ENCODE results near the gene UBR2. TPM values are rescaled to one million over a fixed set of nuclear protein-coding genes. Genes with fewer than 3 reads are reported as not detected.

The UBR2 gene
- total RNA-seq, 1 experiment from 2014 or later, result 21.7 TPM

DNA sequence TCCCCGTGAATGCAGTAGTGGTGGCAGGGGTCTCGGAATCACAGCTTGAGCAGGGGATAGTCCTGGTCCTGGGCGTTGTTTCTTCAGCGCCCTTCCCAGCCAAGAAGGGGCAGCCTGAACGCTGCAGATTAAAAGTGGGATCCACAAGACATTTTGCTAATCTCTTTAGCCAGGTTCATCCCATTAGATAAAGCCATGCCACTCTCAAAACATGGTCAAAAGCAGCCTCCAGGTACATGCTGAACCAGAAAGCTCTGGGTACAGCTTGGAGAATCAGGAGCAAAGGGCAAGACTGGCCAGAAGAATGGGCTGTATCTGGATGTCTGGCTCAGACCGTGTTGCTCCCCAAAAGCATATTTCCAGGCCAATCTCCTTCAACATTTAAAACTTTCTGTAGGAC, 158.7 kb downstream of the UBR2 start, which contains the start of gene PRPH2:
Gene PRPH2 (minus strand): TSS at position 101 of the 400 bp plus-strand sequence. CDS start 263 bp downstream, outside the sequence.
- no TSS peak for BruUV-seq (replicated peaks)
- TF ChIP-seq, protein P1, sequence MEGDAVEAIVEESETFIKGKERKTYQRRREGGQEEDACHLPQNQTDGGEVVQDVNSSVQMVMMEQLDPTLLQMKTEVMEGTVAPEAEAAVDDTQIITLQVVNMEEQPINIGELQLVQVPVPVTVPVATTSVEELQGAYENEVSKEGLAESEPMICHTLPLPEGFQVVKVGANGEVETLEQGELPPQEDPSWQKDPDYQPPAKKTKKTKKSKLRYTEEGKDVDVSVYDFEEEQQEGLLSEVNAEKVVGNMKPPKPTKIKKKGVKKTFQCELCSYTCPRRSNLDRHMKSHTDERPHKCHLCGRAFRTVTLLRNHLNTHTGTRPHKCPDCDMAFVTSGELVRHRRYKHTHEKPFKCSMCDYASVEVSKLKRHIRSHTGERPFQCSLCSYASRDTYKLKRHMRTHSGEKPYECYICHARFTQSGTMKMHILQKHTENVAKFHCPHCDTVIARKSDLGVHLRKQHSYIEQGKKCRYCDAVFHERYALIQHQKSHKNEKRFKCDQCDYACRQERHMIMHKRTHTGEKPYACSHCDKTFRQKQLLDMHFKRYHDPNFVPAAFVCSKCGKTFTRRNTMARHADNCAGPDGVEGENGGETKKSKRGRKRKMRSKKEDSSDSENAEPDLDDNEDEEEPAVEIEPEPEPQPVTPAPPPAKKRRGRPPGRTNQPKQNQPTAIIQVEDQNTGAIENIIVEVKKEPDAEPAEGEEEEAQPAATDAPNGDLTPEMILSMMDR (IDR thresholded peaks at IDR 0.05; ENCODE audit: insufficient read depth in 1 of 2, low read depth in 1 of 2, low read length in 1 of 2, severe bottlenecking in 1 of 2, unreplicated experiment in 1 of 2), result no peak
- H3K4me3 ChIP-seq (ENCODE audit: low read depth, low read length), result no peak within 1 kb of the TSS
- no peaks in the 10 kb centered on the region for H3K27me3 Mint-ChIP-seq (ENCODE audit: insufficient read depth, unreplicated experiment)
- peaks cover 4% of the 10 kb centered on the region; the same call in 1 of the 2 replicates for H3K4me1 ChIP-seq
- CTCF ChIA-PET, result no interaction called here
- no peak within 1 kb of the TSS for H3K4me3 Mint-ChIP-seq (ENCODE audit: unreplicated experiment)
- H3K9me3 Mint-ChIP-seq (ENCODE audit: unreplicated experiment), result no peaks in the 10 kb centered on the region
- intact Hi-C loops (cut with micrococcal nuclease; ENCODE audit: unreplicated experiment), result no loop called here
- no peaks in the 10 kb centered on the region for H3K9me3 ChIP-seq
- no peak for DNase-seq
- no peak within 1 kb of the TSS for H3K27ac Mint-ChIP-seq (ENCODE audit: unreplicated experiment)
- POLR2A ChIA-PET, result no interaction called here
- no peaks in the 10 kb centered on the region for H3K36me3 ChIP-seq (ENCODE audit: control insufficient read depth, insufficient read depth, low read length)
- no peaks in the 10 kb centered on the region for H3K36me3 Mint-ChIP-seq (ENCODE audit: insufficient read depth, unreplicated experiment)
- peaks cover 6% of the 10 kb centered on the region for H3K4me1 Mint-ChIP-seq (ENCODE audit: low read depth, unreplicated experiment)
- H3K27me3 ChIP-seq (replicated peaks; ENCODE audit: control insufficient read depth, insufficient read depth, low read length), result no peaks in the 10 kb centered on the region

DNA sequence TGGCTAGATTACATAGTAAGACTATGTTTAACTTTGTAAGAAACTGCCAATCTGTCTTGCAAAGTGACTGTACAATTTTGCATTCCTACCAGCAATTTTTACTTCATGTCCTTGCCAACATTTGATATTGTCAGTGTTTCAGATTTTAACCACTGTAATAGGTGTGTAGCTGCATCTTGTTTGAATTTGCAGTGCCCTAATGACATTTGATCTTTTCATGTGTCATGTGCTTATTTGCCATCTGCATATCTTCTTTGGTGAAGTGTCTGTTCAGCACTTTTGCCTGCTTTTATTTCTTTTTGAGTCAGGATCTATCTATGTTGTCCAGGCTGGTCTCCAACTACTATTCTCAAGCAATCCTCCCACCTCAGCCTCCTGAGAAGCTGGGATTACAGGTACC, 161.0 kb downstream of the UBR2 start:
- intact Hi-C loops (cut with micrococcal nuclease; ENCODE audit: unreplicated experiment), result no loop called here
- DNase-seq, result no peak
- Mint-ChIP-seq H3K27me3 (ENCODE audit: insufficient read depth, unreplicated experiment) (no peaks in the 10 kb centered on the region), H3K27ac (ENCODE audit: unreplicated experiment) (no peak overlapping the region), H3K9me3 (ENCODE audit: unreplicated experiment) (no peaks in the 10 kb centered on the region), H3K4me3 (ENCODE audit: unreplicated experiment) (no peak overlapping the region), H3K4me1 (ENCODE audit: low read depth, unreplicated experiment) (peaks cover 12% of the 10 kb centered on the region), H3K36me3 (ENCODE audit: insufficient read depth, unreplicated experiment) (no peaks in the 10 kb centered on the region)
- CTCF ChIA-PET, result no interaction called here
- Histone ChIP-seq H3K4me1 (peaks cover 4% of the 10 kb centered on the region; the same call in 1 of the 2 replicates), H3K27me3 (replicated peaks; ENCODE audit: control insufficient read depth, insufficient read depth, low read length) (no peaks in the 10 kb centered on the region), H3K36me3 (ENCODE audit: control insufficient read depth, insufficient read depth, low read length) (no peaks in the 10 kb centered on the region), H3K4me3 (ENCODE audit: low read depth, low read length) (no peak overlapping the region), H3K9me3 (no peaks in the 10 kb centered on the region)
- TF ChIP-seq, protein P1 (IDR thresholded peaks at IDR 0.05; ENCODE audit: insufficient read depth in 1 of 2, low read depth in 1 of 2, low read length in 1 of 2, severe bottlenecking in 1 of 2, unreplicated experiment in 1 of 2), result no peak
- BruUV-seq (replicated peaks), result no TSS peak
- POLR2A ChIA-PET, result no interaction called here

DNA sequence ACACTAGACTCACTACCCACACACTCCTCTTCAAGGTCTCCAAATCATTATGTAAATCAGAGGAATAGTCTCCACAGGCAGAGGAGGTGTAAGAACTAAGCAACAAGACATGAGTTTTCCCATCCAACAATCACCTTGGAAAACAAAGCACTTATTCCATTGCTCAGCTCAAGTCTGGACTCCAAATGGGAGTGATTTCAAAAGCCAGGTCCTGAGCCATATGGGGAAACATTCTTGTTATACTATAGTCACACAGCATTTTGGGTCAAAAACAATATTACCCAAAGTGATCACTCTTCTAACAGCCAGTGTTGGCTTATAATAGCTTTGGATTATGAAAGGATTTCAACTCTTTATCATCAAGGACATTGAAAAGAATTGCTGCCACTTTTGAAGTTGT, 162.2 kb downstream of the UBR2 start:
- H3K9me3 Mint-ChIP-seq (ENCODE audit: unreplicated experiment), result no peaks in the 10 kb centered on the region
- Histone ChIP-seq H3K27me3 (replicated peaks; ENCODE audit: control insufficient read depth, insufficient read depth, low read length) (no peaks in the 10 kb centered on the region), H3K4me3 (ENCODE audit: low read depth, low read length) (no peak overlapping the region), H3K9me3 (no peaks in the 10 kb centered on the region), H3K4me1 (peaks cover 4% of the 10 kb centered on the region; the same call in 1 of the 2 replicates), H3K36me3 (ENCODE audit: control insufficient read depth, insufficient read depth, low read length) (no peaks in the 10 kb centered on the region)
- H3K36me3 Mint-ChIP-seq (ENCODE audit: insufficient read depth, unreplicated experiment), result no peaks in the 10 kb centered on the region
- BruUV-seq (replicated peaks), result no TSS peak
- peak overlapping the region; percentile 69 for H3K4me3 Mint-ChIP-seq (ENCODE audit: unreplicated experiment)
- POLR2A ChIA-PET, result no interaction called here
- H3K27me3 Mint-ChIP-seq (ENCODE audit: insufficient read depth, unreplicated experiment), result no peaks in the 10 kb centered on the region
- TF ChIP-seq, protein P1 (IDR thresholded peaks at IDR 0.05; ENCODE audit: insufficient read depth in 1 of 2, low read depth in 1 of 2, low read length in 1 of 2, severe bottlenecking in 1 of 2, unreplicated experiment in 1 of 2), result no peak
- peaks cover 12% of the 10 kb centered on the region for H3K4me1 Mint-ChIP-seq (ENCODE audit: low read depth, unreplicated experiment)
- no peak for DNase-seq
- intact Hi-C loops (cut with micrococcal nuclease; ENCODE audit: unreplicated experiment), result loop anchor here (1.0 kb wide), 3 partner anchors 65 to 173 kb away; no protein-coding TSS in a partner anchor
- H3K27ac Mint-ChIP-seq (ENCODE audit: unreplicated experiment), result no peak overlapping the region
- CTCF ChIA-PET, result interaction anchor here (0.6 to 2.4 kb wide), 6 partner anchors 20 to 72 kb away, joined by 3 to 34 read pairs (median 4); partner anchors contain the start of gene TBCC
